CD4-positive, alpha-beta T cell treated with Interleukin-12 subunit alpha and Interleukin-12 subunit beta, for 1 hour (primary cell): ENCODE results near the gene HPSE2.

Experiments used
- DNase-seq: peaks from one replicate; pipeline ENCODE4 v3.0.0-alpha.2; 2020

HPSE2 gene

DNA sequence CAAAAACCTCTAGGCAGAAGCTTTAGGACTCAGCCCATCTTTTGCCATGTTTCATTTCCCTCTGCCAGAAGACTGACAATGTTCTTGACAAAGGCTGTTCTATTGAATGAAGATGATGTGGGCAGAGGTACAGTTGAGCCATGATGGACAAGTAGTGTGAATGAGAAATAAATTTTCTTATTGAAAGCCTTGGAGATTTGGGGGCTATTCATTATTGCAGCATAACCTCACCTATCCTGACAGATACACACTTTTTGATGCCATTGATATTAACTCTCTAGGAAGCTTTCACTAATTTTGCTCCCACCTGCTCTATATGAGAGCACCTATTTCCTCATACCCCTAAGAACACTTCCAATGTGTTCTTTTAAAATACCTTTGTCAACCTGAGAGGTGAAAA, 752.0 kb downstream of the HPSE2 start:
- no peak for DNase-seq

DNA sequence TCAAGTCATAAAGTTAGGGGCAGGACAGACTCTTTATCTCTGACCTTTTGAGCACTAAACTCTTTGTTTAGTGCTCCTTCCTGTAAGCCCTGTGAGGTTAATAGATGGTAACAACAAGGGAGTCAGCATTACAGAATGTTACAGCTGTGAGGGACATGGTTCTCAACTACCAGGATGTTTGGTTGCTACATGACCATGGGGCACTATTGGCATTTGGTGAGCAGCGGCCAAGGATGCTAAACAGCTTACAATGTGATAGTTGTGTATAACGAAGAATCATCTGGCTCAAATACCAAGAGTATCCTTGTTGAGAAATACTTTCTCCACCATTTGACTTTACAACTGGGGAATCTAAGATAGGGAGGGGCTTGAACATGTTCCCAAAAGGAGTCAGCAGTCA, 753.6 kb downstream of the HPSE2 start:
- DNase-seq = no peak

DNA sequence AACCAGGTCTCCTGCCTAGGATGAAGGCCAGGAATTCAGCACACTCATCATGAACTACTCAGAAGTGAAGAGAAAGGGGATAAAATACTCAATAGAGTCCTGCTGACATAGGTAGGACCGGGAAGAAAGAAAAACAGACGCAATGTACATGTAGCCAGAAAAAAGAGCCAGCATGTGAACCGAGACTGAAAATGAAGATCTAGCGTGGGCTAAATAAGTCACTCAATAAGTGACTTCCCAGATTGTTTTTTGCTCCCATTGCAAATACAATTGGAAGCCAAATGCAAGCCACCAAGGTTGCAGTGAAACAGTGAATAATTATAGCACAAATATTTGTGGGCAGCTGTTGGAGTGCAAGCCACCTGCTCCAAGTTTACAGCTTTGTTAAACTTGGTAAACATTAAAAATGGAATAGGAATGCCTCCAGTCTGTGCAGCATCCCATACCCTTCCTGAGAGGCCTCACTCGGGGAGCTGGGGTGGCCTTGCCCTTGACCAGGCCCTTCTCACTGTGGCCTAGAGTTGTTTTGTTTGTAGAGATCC, 754.2 kb downstream of the HPSE2 start:
- DNase-seq = no peak

DNA sequence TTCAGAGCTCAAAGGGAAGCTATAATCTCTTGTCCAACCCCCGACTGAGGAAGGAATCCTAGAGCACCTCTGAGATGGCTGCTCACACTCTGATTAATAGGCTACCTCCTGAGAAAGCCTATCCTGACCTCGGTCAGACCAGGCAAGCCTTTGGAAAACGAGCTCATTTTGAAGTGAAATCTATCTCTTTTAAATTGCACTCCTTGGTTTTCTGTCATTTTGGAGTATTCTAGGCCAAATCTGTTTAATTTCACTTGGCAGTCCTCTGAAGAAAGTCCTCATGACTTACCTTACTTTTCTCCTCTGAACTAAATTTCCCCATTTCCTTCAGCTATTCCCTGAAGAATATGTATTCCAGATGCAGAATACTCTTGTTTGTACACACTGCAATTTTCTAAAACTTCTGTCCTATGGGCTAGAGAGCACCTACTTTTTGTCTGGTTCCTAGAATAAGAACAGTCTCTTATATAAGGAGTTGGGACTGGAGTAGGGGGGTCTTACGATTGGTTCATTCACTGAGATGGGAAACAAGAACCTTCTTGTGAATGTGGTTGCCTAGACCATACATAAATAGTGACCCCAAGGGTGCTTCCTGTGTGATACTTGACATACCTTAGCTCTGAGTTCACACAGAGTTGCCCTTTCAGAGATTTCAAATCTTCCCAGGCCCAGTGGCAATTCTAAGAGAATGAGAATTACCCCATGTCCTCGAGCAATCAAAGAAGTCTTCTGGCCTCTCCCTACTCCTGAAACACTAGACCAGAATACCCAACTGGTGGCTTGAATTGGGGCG, 757.0 kb downstream of the HPSE2 start:
- DNase-seq = no peak

DNA sequence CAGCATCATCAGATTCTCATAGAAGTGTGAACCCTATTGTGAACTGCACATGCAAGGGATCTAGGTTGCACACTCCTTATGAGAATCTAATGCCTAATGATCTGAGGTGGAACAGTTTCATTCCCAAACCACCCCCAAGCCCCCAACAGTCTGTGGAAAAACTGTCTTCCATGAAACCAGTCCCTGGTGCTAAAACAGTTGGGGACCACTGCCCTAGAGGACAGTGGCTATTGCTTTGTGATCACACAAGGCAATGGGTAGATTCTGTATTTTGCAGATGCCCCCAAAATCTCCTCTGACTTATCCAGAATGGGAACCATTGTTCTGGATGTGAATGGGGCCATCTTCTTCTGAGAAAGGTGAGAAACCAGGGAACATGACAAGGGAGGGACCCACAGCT, 757.8 kb downstream of the HPSE2 start:
- no peak for DNase-seq

DNA sequence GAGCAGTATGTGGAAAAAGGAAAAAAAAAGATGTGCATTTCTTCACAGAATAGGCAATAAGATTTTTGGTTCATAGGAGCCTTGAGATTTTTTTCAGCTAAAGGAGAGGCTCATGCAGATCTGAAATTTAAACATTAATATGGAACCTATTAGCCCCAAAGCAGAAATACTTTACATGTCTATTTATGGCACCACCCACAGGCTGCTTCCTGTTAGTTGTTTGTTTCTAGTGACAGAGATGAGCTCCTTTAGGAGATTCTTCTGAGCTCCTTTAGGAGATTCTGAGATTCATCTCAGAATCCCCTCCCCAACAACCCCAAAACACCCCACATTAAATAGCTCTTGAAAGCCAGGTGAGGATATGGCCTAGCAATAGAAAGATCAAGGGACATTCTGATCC, 761.0 kb downstream of the HPSE2 start:
- DNase-seq = no peak

DNA sequence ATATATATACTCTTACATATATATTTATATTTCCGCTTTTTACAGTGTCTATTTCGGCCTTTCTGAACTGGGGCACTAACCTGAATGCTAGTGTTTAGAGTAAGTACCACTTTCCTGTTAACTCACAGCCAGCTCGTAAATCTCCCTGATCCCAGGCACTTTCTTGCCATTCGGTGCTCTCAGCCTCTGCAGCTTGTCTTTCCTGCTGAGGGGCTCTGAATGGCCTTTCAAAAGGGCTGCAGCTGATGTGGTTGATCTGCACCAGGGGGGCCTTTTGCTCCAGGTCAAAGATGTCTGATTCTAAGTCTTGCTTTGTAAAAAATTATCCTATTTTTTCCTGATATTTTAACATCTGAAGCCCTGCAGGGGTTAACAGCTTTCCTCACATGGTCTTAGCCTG, 763.5 kb downstream of the HPSE2 start:
- no peak for DNase-seq

DNA sequence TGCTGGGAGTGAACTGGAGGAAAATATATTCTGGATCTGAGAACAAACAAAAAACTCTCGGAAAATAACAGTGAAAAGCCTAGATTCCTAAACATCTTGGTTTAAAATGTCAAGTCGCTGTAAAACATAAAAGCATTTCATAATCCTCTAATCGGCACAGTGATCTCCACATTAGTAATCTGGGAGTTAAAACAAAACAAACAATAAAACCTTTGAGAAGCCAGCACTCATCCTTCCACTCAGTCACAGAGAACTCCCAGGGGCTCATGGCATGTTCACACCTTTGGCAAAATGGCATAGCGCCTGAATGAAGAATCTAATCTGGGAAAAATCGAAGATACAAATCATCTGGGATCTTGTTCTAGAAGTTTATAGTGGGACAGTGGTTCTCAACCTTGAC, 764.8 kb downstream of the HPSE2 start:
- no peak for DNase-seq

DNA sequence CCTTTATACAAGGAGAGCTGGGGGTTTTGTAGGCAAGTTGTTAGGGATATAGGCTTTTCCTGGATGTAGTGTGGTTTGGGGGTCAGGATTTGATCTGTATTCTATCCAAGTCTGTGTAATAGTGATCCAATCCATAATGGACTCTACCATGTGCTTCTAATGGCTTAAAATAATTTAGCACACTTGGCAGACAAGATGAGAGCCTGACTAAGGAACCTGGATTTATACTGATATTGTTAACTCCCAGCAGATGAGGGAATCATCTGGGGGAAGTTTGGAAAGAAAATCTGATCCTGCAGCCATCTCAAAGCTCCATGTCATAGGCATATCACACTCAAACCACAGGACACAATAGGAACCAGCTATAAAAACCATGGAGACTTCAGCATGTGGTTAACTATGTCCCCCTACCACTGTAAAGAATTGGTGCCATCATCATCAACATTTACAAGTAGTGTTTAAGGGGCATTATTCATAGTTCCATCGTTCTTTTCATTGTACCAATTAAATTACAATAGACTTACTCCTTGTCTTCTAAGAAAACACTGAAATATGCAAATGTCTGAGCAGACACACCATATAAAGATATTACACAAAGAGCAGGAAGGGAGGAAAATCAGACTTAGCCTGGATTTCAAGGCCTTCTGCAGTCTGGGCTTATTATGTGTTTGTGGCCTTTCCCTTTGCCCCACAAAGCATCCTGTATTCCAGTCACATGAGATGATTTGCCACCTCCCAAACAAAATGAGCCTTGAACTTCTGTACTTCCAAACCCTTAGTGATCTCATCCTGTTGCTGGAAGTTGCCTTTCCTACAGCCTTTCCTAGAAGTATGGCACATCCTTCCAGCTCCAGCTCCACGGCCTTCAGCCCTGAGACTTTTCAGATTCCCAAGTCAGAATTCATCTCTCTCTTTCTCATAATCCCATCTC, 766.4 kb downstream of the HPSE2 start:
- no peak for DNase-seq

DNA sequence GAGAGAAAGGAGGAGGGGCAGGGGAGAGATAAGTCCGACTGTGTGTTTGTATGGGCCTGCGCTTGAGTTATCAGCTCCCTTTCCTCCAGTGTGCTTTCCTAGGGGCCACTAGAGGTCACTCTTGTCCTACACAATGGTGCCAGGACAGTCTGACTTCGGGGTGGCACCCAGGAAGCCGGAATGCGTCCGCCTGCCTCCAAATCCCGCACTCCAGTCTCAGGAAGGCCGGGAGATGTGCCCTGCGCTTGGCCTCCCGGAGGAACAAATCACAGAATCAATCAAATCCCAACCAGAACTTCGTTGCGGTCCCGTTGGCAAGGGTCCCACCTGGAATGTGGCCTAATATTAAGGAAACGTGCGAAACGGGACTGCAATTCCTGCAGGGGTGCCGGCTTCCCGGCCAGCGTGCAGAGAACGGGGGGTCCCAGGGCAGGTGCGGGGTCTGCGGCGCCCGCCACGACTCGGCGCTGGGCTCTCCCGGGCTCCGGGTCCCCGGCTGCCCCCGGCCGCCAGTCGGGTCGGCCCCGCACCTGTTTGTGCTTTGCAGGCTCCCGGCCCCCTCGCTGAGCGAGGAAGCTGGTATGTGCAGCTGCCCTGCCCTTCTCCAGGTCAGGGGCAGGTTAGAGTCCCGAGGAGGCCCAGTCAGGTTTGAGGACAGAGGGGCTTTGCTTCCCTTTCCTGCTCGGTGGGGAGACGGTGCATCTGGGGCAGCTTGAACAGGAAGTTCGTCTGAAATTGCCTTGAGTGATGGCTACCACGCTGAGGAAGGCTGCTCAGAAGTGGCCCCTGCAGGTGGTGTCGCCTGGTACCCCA, 767.9 kb downstream of the HPSE2 start:
- DNase-seq = peak; percentile 81

DNA sequence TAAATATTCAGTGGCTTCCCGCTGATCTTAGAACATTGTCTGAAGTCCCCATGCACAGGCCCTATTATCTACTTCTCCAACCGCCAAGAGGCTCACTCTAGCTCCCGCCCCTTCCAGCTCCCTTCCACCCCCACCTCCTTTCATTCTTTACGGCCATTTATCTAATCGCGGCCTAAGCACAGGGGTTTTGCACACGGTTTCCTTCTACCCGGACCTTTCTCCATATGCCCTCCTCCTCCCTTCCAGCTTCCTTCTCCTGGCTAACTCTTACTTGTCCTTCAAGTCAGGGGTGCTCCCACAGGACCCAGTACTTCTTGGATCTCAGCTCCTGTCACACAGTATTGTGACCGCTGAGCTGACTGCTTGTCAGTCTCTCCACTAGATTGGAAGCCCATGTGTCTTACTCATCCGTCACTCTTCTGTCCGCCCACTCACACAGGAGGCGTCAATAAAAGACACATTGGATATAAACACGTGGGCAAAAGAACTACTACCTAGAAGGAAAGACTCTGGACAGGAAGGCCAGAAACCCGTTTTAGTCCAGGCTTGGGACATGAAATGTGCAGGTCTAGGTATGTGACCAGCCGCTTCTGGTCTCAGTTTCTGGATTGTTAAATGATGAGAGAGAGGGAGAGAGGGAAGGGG, 768.7 kb downstream of the HPSE2 start:
- no peak for DNase-seq

DNA sequence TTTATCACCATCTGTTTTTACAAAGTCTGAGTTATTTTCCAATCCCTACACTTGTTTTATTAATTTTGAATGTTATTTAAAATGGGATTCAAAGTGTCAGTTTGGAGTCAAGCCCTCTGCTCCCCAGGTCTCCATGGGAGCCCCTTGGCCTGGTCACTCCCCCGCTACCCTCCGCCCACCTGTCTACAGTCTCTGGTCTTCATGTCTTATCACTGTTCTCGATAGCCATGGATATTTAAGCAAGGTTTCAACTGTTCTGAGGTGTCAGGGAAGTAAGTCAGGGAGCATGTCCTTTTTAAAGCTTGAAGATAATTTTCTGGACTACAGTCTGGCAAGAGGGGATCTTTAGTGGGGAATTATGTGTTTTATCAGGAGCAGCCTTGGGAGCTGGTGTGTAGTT, 769.8 kb downstream of the HPSE2 start:
- no peak for DNase-seq

DNA sequence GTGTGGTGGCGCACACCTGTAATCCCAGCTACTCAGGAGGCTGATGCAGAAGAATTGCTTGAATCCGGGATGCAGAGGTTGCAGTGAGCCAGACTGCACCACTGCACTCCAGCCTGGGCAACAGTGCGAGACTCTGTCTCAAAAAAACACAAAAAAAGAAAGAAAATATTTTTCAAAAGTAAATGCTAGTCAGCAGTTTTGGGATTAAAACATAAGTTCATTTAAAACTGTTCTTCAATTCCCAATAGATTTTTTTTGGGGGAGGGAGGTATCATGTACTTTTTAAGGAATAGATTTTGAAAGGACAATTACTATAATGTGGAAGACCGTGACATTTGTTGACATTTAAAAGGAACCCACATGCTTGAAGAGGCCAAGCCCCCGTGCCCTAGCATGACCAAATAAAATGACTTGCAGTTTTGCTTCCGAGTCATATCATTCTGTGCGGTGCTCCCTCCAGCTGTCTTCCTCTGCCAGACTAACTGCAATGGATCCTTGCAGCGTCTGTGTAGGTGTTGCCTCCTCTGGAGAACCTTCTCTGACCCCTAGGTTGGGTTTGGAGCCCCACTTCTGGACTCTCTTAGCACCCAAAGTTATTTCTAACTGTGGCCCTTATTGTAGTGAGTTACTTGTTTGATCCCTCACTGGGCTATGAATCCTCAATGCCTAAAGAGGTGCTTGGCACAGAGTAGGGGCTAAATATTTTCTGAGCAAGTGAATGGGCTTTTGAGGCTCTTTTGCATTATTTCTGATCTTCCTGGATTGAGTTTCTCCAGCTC, 771.5 kb downstream of the HPSE2 start:
- DNase-seq = no peak

DNA sequence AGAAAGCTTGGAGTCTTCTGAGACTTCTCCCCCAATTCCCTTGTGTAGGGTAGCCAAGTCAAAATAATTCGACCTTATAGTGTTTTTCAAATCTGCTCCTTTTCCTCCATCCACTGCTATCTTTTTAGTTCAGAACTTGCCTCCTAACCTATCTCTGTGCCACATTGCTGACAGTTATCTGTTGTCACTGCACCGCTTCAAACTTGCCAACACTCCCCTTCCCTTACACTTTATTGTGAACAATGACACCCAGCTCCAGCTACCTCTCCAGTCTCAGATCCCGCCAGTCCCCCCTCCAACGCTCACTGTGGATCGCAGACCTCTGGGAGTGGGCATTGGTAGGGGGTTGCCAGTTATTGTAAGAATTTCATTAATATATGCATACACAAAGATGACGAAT, 772.6 kb downstream of the HPSE2 start:
- no peak for DNase-seq

DNA sequence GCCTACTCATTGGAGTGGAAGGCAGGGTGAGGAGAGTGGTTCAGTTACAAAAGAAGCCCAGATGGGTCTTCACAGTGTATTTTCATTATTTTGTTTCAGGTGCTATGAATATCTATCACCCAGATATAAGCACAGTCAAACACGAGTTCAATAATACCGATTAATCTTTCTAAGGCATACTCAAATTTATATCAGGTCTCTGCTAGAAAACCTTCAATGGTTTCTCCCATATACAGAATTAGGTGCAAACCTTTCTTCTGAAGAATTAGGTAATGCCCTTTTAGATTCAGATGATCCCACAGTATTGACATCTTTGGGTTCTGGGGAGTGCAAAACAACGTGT, 774.2 kb downstream of the HPSE2 start:
- no peak for DNase-seq

DNA sequence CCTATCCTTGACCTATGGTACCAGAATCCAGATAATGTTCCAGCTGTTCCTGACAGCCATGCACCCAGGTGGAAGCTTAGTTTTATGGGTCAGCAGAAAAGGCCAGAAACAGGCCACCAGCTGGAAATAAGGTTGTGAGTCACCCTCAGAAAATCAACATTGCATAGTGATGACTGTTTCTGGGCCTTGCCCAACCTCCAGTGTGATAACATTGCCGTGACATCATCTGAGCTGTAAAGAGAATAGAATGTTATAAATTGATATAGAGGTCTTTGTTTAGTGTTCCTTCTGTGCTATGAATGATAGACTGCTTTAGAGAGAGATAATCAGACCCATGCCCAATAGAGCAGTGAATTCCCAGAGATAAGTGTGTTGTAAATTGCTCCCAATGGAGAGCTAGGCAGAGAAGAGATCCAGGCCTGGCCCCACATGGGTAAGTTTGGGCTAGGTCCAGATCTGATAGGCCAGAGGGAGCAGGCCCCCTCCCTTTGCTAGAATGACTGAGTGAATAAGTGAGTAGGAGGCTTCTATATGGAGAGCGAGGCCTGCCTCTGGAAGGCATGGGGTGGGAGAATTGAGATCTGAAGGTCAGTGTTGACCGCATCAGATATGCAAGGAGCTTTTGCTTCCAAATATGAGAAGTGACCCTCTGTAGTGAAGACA, 774.7 kb downstream of the HPSE2 start:
- no peak for DNase-seq

DNA sequence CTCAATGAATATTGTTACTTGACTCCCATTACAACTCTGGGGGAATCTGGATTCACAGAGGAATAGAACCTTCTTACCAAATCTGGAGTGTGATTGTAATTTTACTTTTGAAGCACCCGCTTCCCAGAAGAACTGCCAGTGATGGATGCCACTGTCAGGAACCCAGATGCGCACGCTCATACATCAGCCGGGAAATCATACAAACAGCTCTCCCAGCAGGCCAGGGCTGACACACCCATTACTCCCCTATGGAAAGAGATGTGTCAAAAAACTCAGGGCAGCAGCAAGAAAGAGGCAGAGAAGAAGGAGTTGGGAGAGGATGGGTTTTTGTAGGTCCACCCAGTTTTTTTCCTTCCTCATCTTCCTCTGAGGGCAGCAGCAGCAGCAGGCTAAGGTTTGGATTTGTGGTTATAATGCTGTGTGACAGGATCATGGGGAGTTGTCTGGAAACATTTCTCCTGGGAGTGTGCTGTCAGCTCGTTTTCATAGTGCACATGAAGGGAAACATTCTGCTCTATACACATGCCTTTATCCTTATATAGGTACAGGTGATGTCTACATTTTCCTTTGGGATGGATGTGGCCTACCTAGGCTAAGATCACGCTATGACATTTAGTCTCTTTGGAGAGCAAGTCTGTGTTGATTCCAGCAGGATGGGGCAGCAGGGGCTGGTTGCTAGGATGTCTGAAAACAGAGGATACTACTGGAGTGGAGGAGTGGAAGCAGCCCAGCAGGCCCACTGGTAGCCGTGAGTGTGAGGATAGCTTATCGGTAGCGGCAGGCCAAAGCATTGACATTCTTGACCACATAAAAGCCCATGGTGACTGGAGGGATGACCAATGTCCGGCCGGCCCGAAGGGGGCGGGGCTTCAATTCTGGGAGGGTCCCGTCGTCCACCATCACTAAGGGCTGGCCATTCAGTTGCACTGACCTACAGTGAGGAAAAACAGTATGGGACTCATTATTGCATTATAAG, 776.6 kb downstream of the HPSE2 start:
- no peak for DNase-seq

DNA sequence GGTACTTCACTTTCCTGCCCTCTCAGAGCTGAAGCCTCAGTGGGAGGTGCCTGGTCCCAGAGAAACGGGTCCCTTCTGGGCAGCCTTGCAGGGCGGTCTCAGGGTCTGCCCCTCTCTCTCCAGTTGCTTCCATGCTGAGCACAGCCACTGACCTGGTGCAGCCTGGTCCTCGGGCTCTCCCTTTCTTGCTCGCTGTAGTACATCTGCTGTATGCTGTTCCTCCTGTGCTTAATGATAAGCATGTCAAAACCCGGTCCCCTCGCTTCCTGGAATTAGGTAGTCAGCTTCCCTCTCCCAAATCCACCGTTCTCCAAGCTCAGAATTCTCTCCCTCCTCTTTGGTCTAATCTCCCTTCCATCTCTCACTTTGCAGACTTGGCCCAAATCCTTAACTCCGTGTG, 777.9 kb downstream of the HPSE2 start:
- no peak for DNase-seq

DNA sequence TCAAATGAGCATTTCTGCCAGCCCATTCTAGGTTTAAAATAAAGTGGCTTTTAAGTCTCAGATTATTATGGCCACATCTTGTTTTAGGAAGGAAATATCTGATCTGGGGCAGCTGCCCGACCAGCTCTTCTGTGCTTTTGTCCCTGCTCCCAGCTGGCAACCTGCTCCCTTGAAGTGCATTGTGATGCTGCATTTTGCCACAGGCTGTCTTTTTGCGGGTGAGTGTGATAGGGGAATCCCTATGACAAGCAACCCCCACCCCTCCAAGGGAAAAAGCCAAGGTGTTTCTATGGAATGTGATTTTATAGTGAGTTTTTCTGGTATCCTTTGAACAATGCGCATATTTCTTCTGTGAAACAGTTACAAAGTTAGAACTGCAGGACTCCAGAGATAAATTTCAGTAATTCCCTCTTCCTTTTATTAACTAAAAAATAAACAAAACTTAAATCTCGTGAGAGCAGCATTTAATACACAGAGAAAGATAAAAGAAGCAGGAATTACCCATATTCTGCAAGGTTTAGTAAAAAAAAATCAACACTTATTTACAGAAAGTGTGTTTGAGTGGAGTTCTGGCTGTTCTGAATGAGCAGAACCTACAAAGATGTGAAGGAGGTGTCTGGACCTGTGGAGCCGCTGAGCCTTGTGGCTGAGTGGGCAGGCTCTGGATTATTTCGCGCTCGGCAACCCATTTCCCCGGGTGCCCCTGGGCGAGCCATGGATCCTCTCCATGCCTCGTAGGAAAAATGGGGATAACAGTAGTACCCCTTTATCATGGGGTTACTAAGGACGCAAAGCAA, 778.8 kb downstream of the HPSE2 start:
- DNase-seq = no peak
